ACHN (cell line): Measurements from ENCODE around the gene TMEM269.
A peak's percentile ranks its signal among the peaks of the same experiment; 100 is the strongest.
"Not testable (repeated sequence)": the region's sequence is repeated elsewhere in the genome, so short reads cannot be mapped to it uniquely, and the experiment has no call there.

Experiments
- DNase-seq: peaks from one replicate; pipeline ENCODE4 v3.0.0-alpha.2; 2015
- in situ Hi-C: cut with HindIII; loops from 2 replicates; pipeline ENCODE4 v1.10.0; 2017; ENCODE audit warnings: low sequenced_read_pairs, low pct_ligation_motif_present, low pct_unique_long_range_greater_than_20kb

Gene TMEM269

GRCh38 chr1:42746436-42747105, 38.2 kb upstream of the TMEM269 start:
- in situ Hi-C loops, result no loop called here
- DNase-seq, result no peak

GRCh38 chr1:42747125-42747524, 37.7 kb upstream of the TMEM269 start:
- peak; percentile 25 for DNase-seq
- in situ Hi-C loops, result no loop called here

- in situ Hi-C loops, result no loop called here
- DNase-seq, result no peak
These were observed 36.8 kb upstream of the TMEM269 start for GRCh38 chr1:42748021-42748420.

- DNase-seq, result no peak
- in situ Hi-C loops, result no loop called here
These were observed 36.1 kb upstream of the TMEM269 start for GRCh38 chr1:42748461-42749410.

GRCh38 chr1:42750041-42750440, 34.8 kb upstream of the TMEM269 start:
- DNase-seq, result no peak
- in situ Hi-C loops, result no loop called here

- DNase-seq, in situ Hi-C loops: not testable (repeated sequence)
These were observed 33.2 kb upstream of the TMEM269 start for GRCh38 chr1:42751511-42752070.

- in situ Hi-C loops, result no loop called here
- no peak for DNase-seq
These were observed 32.5 kb upstream of the TMEM269 start for GRCh38 chr1:42752284-42752683.

- no peak for DNase-seq
- in situ Hi-C loops, result no loop called here
These were observed 31.7 kb upstream of the TMEM269 start for GRCh38 chr1:42753070-42753469.

GRCh38 chr1:42756956-42757891, 27.6 kb upstream of the TMEM269 start:
- in situ Hi-C loops, result no loop called here
- peak; percentile 67 for DNase-seq

- DNase-seq, result no peak
- in situ Hi-C loops, result no loop called here
These were observed 26.9 kb upstream of the TMEM269 start for GRCh38 chr1:42757892-42758275.

GRCh38 chr1:42758641-42759040, 26.1 kb upstream of the TMEM269 start:
- in situ Hi-C loops, result no loop called here

GRCh38 chr1:42759114-42759513, 25.7 kb upstream of the TMEM269 start:
- in situ Hi-C loops, result no loop called here
- no peak for DNase-seq

More at GRCh38 chr1:42758641-42759040, 26.1 kb upstream of the TMEM269 start:
- no peak for DNase-seq

GRCh38 chr1:42761567-42761966, 23.2 kb upstream of the TMEM269 start:
- in situ Hi-C loops, result no loop called here
- DNase-seq, result no peak

- in situ Hi-C loops, result no loop called here
- DNase-seq, result no peak
These were observed 22.5 kb upstream of the TMEM269 start for GRCh38 chr1:42762269-42762668.

- DNase-seq, result no peak
- in situ Hi-C loops, result no loop called here
These were observed 19.5 kb upstream of the TMEM269 start for GRCh38 chr1:42765269-42765668.

GRCh38 chr1:42765832-42766740, 18.7 kb upstream of the TMEM269 start:
- in situ Hi-C loops, result no loop called here
- peak; percentile 78 for DNase-seq

- in situ Hi-C loops, result no loop called here
- DNase-seq, result peak; percentile 97
These were observed 17.9 kb upstream of the TMEM269 start, which contains the start of the genes C1orf50 and P3H1 for GRCh38 chr1:42766741-42767509. Gene C1orf50, plus strand, starts transcription at chr1:42767249. Its CDS starts 63 bp downstream, at chr1:42767312. Gene P3H1, minus strand, starts transcription at chr1:42767028. Its CDS starts 57 bp downstream, at chr1:42766971.
